GM19099 (cell line): ENCODE results near the gene SMIM27.

ENCODE experiments used
- POLR2A ChIP-seq: IDR thresholded peaks from 3 replicates; pipeline ENCODE4 v1.6.1; 2011; ENCODE audit warnings: low read depth; ENCODE audit not compliant: insufficient read length; ENCODE audit errors: extremely low read depth

SMIM27 gene

DNA sequence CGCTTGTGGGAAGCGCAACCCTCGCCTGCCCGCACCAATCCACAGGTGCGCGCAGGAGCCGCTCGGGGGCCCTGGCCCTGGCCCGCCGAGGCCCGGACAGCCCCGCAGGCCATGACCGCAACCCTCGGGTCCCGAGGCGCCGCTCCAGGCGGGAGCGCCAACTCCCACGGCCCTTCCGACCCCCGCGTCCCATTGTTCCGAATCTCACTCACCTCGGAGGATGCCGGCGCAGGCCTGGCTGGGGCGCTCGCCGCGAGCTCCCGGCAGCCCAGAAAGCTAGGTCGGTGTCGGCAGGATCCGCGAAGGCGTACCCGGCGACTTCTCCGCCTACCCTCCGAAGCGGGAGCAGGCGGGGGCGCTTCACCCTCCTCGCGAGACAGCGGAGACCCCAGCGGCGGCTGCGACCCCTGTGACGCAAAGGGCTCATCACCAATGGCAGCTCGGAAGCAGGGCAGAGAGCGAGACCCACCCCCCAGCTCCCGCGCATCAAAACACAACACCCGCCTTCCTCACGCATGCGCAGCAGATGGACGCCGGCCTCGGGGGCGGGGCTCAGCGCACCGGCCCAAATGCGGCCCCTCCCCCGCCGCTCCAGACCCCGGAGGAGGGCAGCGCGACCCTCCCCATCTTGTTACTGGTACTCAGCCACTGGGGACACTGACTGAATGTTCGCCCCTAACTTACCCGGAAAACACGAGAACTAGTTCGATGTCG lies 1.4 kb upstream of the SMIM27 start:
- TF ChIP-seq POLR2A: no peak

DNA sequence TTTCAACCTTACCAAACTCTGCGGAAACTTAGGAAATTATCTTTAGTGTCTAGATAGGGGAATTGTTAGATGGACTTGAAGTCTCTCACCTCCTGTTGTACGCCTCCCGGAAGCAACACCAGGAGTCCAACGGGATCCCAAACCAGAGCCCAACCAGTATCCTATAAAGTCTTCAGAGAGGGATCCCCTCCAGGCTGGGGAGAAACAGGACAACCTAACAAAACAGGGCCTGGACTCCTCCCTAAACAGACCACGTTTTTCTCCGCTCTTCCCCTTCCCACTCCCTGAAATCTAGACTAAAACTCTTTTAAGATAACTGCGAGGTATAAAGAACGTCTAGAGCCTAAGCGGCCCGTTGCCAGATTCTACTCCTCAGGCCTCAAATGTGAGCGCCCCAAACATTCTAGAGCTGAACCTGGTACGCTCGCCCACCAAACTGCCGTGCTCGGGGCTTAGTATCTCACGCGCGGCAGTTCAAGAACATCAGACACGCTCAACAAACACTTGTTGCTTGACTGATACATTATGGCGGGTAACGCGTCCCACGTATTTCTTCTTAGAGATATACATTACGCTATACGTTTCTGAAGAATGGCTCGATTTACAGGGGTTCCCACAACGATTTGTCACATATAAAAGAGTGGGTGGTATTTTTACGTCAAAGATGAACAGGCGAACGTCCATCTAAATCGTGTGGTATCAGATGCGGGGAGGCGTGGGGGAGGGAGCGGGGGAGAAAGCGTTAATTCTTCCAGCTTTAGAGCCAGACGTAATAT lies 663 bp upstream of the SMIM27 start:
- peak; percentile 10 for TF ChIP-seq POLR2A

DNA sequence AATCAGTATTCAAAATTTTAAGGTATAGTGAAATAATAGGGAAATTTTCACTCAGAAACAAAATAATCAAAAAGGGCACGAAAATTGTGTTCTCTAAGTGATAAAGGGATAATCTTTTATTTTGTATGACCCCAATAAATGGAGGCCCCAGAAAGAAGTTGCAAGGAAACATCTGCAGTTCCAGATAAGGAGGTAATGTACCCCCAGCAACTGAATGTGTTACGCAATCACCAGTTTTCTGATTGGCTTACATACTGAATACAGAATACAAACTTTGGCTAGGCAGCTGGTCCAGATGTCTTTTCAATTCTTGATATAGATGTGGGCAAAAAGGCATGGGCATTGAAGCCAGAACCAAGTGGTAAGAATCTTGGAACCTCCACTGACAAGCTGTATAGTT lies 2.0 kb downstream of the SMIM27 start:
- TF ChIP-seq POLR2A: no peak

- no peak for TF ChIP-seq POLR2A
These were observed 2.5 kb downstream of the SMIM27 start for GRCh38 chr9:32554591-32554990.

DNA sequence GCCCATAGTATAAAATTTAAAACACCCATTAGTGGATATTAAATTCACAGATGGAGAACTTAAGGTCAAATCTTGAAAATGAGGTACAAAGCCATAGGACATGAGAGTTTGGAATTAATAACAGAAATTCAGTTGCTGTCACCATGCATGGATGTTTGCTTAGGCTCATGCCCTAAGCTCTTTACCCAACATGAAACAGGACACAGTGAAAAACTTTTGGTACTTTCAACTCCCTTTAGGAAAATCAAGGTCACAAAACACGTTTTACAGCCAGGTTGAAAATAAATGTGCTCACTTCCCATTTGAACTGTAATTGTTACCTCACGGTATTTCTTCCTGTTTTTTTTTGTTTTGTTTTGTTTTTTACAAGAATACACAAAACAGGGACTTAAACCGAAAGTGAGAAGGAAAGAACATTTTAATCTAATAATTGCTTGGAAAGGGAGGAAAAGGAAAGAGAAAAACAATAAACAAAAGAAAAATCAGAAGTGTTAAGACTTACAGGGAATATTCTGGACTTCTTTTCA lies 6.3 kb downstream of the SMIM27 start:
- TF ChIP-seq POLR2A: no peak

- no peak for TF ChIP-seq POLR2A
These were observed 13.8 kb downstream of the SMIM27 start for GRCh38 chr9:32565967-32566366.

GRCh38 chr9:32566770-32567169 lies 14.6 kb downstream of the SMIM27 start:
- no peak for TF ChIP-seq POLR2A

DNA sequence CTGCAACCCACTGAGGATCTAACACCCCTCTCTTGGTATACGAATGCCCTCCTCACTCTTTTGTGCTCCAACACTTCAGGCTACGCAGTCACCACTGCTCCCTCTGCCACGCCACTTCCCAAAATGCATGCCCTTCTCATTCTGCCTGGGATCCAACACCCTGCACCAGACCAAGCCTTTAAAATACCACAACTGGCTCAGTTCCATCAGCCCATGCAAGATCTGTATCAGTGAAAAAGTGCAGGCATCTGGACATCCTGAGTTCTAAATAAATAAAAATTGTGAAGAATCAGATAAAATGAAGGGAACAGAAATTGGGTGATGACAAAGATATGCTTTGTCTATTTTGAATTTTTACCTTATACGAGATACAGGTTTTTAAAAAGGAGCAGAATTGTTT lies 18.1 kb downstream of the SMIM27 start:
- TF ChIP-seq POLR2A: no peak

DNA sequence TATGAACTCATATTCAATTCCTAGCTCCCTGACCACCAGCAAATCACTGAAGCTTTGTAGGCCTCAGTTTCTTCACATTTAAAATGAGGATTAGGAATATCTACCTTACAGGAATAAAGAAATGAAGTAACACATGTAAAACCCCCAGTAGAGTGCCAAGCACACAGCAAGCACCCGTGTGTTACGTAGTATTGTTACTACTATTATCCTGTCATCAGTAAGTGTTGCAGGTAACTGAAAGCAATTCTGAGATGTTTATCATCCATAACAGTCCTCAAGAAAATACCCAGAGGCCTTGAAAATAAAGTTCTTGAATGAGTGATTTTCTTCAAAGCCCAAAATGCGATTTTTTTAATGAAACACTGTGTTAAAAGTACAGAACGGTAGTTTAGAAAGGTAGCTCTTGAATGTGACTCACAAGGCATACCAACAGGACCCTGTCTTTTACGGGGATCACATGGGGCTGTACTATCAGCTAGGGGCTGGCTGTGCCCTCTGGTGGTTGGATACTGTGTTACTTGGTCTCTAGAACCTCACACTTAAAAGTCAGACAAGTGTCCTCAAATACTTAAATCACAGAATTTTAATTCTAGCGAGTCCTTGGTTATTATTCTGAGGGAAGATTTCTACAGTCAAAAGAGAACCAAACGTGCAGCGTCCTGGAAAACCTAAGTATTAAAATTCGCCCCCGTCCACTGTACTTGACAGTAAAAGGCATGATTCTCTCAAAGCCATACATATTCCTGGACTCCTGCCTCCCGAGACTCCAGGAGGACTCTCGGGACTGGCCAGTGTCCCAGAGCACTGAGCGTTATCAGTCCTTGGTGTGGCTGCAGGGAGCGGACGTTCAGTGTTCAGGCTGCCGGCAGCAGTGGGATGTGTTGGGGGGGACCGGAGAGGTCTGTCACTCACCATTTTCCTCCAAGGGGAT lies 20.1 kb downstream of the SMIM27 start:
- TF ChIP-seq POLR2A: no peak

- peak; percentile 84 for TF ChIP-seq POLR2A
These were observed 20.9 kb downstream of the SMIM27 start, which contains the start of gene NDUFB6 for GRCh38 chr9:32572900-32573523. Gene NDUFB6, minus strand, starts transcription at chr9:32573159. Its CDS starts 99 bp downstream, at chr9:32573060.

GRCh38 chr9:32573821-32574220 lies 21.7 kb downstream of the SMIM27 start:
- TF ChIP-seq POLR2A: no peak

DNA sequence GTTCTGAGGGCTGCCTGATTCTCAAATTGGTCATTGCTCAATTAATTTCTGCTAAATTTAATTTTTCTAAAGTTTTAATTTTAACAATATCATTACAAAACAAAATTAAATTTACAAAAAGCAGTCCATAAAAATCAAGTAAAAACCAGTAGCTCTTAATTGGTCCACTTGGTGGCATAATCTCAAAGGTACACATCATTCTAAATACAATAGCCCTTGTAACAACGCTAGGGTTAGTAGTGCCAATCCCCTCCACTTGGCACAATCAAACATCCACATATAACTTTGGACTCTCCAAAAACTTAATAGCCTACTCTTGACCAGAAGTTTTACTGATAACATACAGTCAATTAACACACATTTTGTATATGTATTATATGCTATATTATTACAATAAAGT lies 22.7 kb downstream of the SMIM27 start:
- TF ChIP-seq POLR2A: no peak

DNA sequence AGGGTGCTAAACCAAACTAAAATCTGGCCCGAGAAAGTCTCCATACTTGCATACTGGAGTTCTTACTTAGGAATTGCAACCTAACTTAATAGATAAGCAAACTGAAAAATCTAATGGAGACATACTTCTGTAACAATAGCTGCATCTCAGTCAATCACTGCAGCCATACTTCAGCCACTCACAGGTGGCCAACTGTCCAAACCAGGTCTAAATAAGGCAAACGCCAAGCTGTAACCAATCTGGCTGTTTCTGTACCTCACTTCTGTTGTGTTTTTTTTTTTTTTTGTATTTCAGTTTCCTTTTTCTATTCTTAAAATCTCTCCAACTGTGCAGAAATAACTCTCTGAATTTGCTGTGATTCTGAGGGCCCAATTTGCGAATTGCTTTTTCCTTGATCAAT lies 25.2 kb downstream of the SMIM27 start:
- TF ChIP-seq POLR2A: no peak

GRCh38 chr9:32578976-32579375 lies 26.8 kb downstream of the SMIM27 start:
- no peak for TF ChIP-seq POLR2A
